ENCODE results near the gene ASTN2.

Gene ASTN2

DNA sequence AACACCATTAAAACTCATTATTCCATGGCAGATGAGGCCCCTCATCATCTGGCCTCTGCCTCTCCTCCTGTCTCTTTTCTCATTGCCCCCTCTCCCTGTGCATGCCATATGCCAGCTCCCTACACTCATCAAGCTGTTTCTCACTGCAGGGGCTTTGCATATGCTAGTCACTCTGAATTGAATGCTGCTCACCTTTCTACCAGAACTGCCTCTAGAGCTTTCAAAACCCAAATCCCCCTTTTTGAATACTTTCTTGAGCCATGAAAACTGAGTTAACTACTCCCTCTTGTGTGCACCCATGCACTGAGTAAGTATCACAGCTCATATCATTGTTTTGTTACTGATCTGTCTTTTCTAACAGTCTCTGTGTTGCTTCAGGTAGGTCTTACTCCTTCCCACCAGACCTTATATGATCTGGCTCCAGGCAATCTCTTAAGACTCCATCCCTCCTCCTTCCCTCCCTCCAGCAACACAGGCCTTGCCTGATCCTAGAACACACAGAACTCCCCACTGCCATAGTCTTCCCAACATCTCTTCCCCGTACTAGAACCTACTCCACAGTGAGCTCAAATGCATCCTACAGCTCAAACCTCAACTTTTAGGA, 60.5 kb downstream of the ASTN2 start:
- Histone ChIP-seq H3K27ac (ENCODE audit: low read length) (no peak overlapping the region), H3K79me2 (ENCODE audit: insufficient read depth, low read length) (no peaks in the 10 kb centered on the region), H3K27me3 (ENCODE audit: insufficient read depth, low read length, poor library complexity) (no peaks in the 10 kb centered on the region), H3K4me1 (ENCODE audit: insufficient read depth, low read length) (no peaks in the 10 kb centered on the region), H4K20me1 (ENCODE audit: insufficient read depth, low read length) (no peaks in the 10 kb centered on the region), H3K36me3 (ENCODE audit: insufficient read depth, low read length) (no peaks in the 10 kb centered on the region), H2AFZ (ENCODE audit: low read depth, low read length) (no peak overlapping the region), H3K9me3 (ENCODE audit: insufficient read depth, low read length, severe bottlenecking) (no peaks in the 10 kb centered on the region), H3K9ac (ENCODE audit: low read depth, low read length) (no peak overlapping the region), H3K4me2 (ENCODE audit: insufficient read depth, low read length) (no peak overlapping the region), H3K4me3 (ENCODE audit: low read depth in 1 of 2, low read length in 2 of 2) (no peak overlapping the region)
- no peak for DNase-seq
- ATAC-seq (ENCODE audit: insufficient read depth, low read depth), result no peak
- TF ChIP-seq CTCF (IDR thresholded peaks at IDR 0.05; ENCODE audit: borderline replicate concordance, extremely low read depth, low read length, poor library complexity, severe bottlenecking), result no peak
- no peak for TF ChIP-seq EZH2 (IDR thresholded peaks at IDR 0.05; ENCODE audit: borderline replicate concordance, low read depth, low read length, severe bottlenecking)

DNA sequence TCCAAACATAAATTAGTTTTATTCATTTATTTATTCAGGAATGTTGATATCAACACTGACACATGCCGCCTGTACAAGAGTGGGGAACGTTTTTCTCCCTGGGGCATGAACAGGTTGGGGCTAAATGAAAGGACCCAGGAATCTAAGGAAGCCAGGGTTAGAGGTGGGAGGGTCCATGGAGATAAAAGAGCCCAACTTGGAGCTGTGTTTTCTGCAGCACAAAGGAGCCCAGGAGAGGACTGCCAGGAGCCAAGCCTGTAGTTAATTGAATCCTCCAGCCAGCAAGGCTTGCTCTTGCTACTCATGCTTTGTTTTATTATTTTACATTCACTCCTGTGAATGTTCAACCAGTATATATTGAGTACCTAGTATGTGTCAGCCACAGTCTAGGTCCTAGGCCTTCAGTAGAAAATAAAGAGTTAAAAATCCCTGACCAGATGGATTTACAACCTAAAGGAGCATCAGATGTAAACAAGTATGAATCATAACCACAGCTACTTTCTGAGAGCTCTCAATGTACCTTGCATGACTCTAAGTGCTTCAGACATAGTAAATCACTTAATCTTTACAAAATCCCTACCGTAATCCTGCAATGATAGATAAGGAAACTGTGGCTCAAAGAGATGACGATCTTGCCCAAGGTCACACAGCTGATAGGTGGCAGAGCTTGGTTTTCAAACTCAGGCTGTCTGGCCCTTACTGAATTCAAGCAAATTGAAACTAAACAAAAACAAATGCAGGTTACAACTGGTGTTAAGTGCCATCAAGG, 69.8 kb downstream of the ASTN2 start:
- H3K9me3 ChIP-seq (ENCODE audit: insufficient read depth, low read length, severe bottlenecking), result no peaks in the 10 kb centered on the region
- H3K9ac ChIP-seq (ENCODE audit: low read depth, low read length), result no peak overlapping the region
- ATAC-seq (ENCODE audit: insufficient read depth, low read depth) (no peak), DNase-seq (no peak)
- no peaks in the 10 kb centered on the region for H3K36me3 ChIP-seq (ENCODE audit: insufficient read depth, low read length)
- TF ChIP-seq EZH2 (IDR thresholded peaks at IDR 0.05; ENCODE audit: borderline replicate concordance, low read depth, low read length, severe bottlenecking) (no peak), CTCF (IDR thresholded peaks at IDR 0.05; ENCODE audit: borderline replicate concordance, extremely low read depth, low read length, poor library complexity, severe bottlenecking) (no peak)
- H2AFZ ChIP-seq (ENCODE audit: low read depth, low read length), result no peak overlapping the region
- H3K4me1 ChIP-seq (ENCODE audit: insufficient read depth, low read length), result no peaks in the 10 kb centered on the region
- H3K79me2 ChIP-seq (ENCODE audit: insufficient read depth, low read length), result no peaks in the 10 kb centered on the region
- H3K27ac ChIP-seq (ENCODE audit: low read length), result no peak overlapping the region
- no peak overlapping the region for H3K4me3 ChIP-seq (ENCODE audit: low read depth in 1 of 2, low read length in 2 of 2)
- no peaks in the 10 kb centered on the region for H4K20me1 ChIP-seq (ENCODE audit: insufficient read depth, low read length)
- no peak overlapping the region for H3K4me2 ChIP-seq (ENCODE audit: insufficient read depth, low read length)
- no peaks in the 10 kb centered on the region for H3K27me3 ChIP-seq (ENCODE audit: insufficient read depth, low read length, poor library complexity)

GRCh38 chr9:117343427-117343826, 71.4 kb downstream of the ASTN2 start:
- Histone ChIP-seq H3K4me3 (ENCODE audit: low read depth in 1 of 2, low read length in 2 of 2) (no peak overlapping the region), H3K4me1 (ENCODE audit: insufficient read depth, low read length) (no peaks in the 10 kb centered on the region), H3K9me3 (ENCODE audit: insufficient read depth, low read length, severe bottlenecking) (no peaks in the 10 kb centered on the region), H3K79me2 (ENCODE audit: insufficient read depth, low read length) (no peaks in the 10 kb centered on the region), H3K27me3 (ENCODE audit: insufficient read depth, low read length, poor library complexity) (no peaks in the 10 kb centered on the region), H3K36me3 (ENCODE audit: insufficient read depth, low read length) (no peaks in the 10 kb centered on the region), H2AFZ (ENCODE audit: low read depth, low read length) (no peak overlapping the region), H3K27ac (ENCODE audit: low read length) (no peak overlapping the region), H4K20me1 (ENCODE audit: insufficient read depth, low read length) (no peaks in the 10 kb centered on the region), H3K4me2 (ENCODE audit: insufficient read depth, low read length) (no peak overlapping the region), H3K9ac (ENCODE audit: low read depth, low read length) (no peak overlapping the region)
- TF ChIP-seq CTCF (IDR thresholded peaks at IDR 0.05; ENCODE audit: borderline replicate concordance, extremely low read depth, low read length, poor library complexity, severe bottlenecking) (no peak), EZH2 (IDR thresholded peaks at IDR 0.05; ENCODE audit: borderline replicate concordance, low read depth, low read length, severe bottlenecking) (no peak)
- ATAC-seq (ENCODE audit: insufficient read depth, low read depth) (no peak), DNase-seq (no peak)

All from DND-41 (cell line).